Stimulated activated CD4-positive, alpha-beta T cell treated with anti-CD3 and anti-CD28 coated beads, Interleukin-15, amount 100 ng/mL, for 1 hour (primary cell): ENCODE measurements around the gene LTB4R.

Experiments
- DNase-seq, 2 donors: peaks; one replicate each; pipeline ENCODE4 v3.0.0-alpha.2; 2020; ENCODE audit warnings: low read depth in 1 of 2, low spot score in 1 of 2

LTB4R gene

GRCh38 chr14:24366721-24367513 is 55.6 kb downstream of the LTB4R start:
- peak in 1 of 2 donors; percentile 11 for DNase-seq
